ENCODE measurements around the gene GAP43.

The GAP43 gene

DNA sequence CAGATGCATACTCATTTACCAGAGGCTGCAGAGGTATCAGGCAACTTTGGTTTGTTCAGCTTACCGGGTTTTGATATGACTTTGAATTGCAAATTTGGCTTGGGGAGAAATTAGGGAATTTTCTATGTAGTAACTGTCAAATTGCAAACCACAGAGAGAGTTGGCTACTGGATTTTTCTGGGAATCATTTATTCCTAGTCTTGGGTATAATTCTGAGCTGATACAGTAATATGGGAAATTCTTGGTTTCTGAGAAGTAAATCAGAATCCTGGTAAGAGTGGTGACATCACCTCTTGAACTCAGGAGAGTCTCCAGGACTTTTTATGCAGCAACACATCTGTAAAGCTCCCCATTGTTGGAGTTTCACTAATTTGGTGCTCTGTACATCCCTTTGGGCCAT, 39.0 kb downstream of the GAP43 start:
- DNase-seq (ENCODE audit: low read depth in 2 of 2), result no peak

DNA sequence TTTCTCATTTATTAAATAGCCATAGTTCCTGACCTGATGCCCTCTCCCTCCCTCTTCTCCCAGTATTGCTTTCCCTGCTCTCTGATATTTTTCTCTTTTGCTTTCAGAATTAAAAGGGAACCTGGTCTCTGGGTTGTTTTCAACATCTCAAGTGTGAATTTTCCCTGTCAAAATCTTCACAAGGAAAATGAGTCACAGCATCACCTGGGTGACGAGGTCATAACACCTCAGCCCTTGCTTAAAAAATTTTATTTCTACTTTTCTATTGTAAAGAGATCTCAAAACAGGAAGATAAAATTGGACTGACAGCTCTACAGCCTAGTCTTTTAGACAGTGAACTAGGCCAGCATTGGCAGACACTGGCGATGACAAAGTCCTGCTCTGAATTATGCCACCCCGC, 40.1 kb downstream of the GAP43 start:
- no peak for DNase-seq (ENCODE audit: low read depth in 2 of 2)

DNA sequence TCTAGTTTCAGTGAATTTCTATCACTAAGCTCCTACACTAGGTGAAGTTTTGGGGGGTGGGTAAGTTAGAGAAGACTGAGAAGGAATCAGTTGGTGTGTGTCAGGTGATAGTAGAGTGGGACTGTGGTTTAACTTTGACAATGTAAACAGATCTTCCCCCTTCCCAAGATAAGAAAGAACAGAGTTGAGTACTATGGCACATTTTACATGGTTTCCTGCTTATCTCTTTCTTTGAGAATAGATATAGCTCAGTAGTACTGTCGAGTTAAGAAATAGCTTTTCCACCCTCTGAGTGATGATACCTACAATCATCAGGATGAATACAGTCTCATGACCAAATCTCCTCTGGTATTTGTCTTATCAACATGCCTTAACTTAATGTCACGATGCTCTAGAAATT, 42.8 kb downstream of the GAP43 start:
- no peak for DNase-seq (ENCODE audit: low read depth in 2 of 2)

DNA sequence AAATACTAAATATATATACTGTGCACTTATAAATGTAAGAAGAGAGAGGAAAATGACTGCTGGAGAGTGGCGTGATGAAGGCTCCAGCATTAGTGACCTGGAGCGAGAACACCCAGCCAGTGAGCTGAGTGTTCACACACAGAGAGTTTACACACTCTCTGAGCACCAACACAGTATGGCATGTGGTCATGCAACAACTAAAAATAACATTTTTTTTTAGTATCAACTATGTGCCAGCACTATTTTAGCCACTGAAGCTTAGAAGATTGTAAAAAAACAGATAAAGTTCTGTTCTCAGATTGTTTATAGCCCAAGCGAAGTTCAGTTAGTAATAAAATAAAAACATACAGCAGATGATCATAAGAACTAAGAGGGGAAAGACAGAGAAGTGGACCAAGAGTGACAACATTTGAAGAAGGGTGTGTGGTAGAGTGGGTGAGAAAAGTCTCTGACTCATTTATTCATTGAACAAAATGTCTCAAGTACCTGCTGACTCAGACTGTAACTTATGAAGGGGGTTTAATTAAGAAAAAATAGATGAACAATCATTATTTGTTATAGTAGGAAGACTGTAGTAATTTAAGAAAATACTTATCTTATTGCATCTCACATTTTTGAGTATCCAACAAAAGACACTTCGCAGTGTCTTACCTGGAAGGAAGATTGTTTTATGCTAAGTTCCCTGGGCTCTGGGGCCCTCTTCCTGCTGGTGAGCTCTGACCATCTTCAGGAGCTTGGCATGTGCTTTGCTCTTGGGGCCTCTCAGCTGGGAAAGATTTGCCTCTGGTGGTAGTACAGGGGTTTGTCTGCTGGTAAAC, 43.8 kb downstream of the GAP43 start:
- no peak for DNase-seq (ENCODE audit: low read depth in 2 of 2)

DNA sequence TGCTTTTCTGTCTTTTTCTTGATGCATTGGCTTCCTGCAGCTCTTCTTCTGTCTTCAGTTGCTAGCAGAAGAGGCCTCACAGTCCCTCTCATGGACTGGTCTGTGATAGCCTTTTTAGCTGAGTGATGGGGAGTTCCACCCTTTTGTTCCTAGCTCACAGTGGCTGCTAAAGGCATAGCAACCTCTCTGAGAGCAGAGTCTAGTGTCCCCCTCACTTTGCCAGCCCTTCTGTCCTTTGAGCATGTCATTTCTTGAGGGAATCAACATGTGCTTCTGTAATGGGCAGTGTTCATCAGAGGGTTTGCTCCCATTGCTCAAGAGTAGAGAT, 44.4 kb downstream of the GAP43 start:
- no peak for DNase-seq (ENCODE audit: low read depth in 2 of 2)

DNA sequence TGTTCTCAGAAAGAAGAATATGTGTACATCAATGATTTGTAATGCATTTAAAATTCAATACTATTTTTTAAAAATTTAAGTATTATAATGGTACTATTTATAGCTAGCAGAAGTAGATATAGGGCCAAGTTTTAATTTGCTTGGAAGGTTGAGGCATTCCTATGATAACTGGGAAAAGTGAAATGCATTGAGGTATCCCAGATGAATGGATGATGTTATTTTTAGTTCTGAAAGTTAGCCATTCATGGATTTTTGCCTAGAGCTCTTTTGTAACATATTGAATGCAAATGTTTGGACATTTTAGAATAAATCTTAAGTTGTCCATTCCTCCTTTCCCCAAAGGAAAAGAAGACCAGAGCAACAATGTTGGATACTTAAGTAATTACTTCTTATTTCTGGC, 47.6 kb downstream of the GAP43 start:
- no peak for DNase-seq (ENCODE audit: low read depth in 2 of 2)

DNA sequence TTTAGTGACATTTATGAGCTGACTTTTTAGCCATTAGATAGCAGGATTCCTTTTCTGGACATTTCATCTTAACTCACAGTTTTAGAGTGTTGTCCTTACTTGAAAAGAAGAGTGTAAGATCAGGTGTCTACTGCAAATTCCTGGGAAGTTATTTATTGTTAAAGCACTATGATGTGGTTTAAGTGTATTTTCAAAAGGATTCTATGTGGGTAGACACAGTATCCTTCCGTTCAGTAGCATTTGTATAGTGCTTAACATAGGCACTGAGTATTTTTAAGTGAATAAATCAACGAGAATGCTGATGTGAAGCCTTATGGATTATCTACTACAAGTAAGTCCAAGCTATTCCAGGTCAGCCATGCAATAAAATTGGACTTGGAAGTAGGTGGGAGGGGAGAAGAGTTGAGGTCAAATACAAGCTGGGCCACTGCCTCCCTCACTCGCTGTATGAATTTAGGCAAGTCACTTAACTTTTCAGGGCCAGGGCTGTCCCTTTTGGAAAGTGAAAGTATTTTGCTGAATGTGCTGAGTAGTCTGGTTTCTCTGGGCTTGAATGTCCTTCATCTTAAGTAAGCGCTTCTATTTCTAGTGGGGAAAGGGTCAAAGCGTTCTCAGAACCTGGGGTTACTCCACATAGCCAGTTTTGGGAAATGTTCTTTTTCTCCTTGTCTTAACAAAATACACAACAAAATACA, 48.6 kb downstream of the GAP43 start:
- DNase-seq (ENCODE audit: low read depth in 2 of 2), result no peak

DNA sequence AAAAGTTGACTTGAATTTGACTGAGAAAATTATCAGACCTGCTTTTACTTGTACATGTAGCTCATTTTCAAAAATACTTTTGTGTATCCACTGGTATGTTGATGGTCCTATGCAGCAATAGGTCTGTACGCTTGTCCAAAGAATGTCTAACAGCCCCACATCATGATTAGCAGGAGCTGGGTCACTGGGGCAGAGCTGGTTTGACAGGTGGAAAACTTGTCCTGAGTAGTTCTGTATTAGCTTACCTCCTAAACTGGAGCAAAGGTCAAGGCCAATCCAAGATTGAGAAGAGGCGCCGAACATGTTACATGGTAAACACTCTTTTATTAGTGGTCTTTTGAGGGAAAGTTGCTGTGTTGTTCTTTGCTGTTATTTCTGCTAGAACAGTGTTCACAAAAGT, 50.6 kb downstream of the GAP43 start:
- no peak for DNase-seq (ENCODE audit: low read depth in 2 of 2)

DNA sequence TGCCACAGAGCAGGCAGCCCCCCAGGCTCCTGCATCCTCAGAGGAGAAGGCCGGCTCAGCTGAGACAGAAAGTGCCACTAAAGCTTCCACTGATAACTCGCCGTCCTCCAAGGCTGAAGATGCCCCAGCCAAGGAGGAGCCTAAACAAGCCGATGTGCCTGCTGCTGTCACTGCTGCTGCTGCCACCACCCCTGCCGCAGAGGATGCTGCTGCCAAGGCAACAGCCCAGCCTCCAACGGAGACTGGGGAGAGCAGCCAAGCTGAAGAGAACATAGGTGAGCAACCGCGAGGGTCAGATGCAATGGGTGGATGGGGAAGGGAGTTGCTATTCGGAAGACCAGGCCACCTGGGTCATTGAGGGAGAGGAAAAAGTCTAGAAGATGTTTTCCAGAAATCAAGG, 53.0 kb downstream of the GAP43 start:
- no peak for DNase-seq (ENCODE audit: low read depth in 2 of 2)

DNA sequence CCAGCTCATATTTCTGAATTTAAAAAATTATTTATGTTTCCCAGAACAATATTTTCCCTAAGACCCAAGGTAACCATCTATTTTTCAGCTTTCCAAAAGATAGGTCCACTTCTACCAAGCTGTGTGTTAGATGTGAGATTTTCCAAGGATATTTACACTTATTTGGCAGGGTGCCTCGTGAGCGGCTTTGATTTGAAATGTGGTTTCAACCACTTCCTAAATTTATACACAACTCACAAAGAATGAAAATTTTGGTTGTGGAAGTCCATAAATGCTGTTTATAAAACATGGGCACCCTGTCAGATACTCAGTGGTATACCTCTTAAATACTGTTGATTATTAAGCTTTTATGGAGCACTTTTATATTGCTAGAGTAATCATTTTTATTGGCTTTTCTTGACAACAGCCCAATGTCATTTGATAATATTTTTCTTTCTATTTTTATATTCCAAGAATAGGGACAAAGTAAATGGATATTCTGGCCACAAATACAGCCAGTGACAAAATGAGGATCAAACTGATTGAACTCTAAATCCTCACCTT, 57.6 kb downstream of the GAP43 start:
- DNase-seq (ENCODE audit: low read depth in 2 of 2), result no peak

DNA sequence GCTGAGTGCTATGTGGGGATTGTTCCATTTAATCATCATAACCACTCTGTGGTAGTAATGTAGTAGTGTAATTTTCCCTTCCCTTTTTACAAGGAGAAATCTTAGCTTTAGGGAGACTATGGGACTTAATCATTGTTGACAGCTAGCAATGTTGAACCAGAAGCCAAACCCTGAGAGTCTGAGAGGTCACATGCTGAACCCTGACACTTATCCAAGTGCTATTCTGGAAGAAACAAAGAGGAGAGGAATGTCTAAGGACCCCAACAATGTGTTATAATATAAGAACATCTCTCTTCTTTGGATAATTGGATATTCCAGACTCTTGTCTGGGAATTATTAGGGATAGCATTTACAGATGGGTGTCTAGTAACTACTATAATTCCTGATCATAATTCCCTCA, 58.4 kb downstream of the GAP43 start:
- no peak for DNase-seq (ENCODE audit: low read depth in 2 of 2)

DNA sequence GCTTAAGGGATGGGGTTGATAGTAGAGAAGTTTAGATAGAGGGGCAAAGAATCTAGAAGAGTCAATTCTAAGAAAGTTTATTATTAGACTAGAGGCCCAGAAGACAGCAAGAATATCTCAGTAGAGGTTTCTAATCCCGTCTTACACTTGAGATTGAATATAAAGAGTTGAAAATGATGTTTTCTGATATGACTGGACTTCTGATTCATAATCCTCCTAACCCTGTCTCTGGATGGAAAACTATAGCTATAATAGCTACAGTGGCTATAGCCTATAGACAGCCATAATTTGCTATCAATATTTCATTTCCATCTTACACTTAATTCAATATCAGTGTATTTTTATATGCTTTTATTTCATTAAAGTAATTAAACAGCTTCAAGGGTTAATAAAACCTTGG, 60.0 kb downstream of the GAP43 start:
- DNase-seq (ENCODE audit: low read depth in 2 of 2), result no peak

DNA sequence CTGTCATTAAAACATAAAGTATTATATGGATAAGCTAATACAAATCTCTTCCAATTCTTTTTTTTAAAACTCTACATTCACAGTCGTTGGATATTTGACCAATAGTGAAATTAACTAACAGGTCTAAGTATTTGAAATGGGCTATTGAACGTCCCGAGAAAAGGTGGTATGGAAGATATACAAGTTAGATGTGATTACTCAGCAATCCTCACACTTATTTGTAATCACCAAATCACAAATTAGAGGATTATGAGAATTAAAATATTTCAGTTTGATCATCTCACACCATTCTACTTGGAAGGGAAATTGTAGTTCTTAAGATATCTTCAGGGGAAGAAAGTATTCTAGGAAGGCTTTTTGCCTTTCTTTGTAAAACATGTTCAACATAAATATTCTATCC, 60.5 kb downstream of the GAP43 start:
- DNase-seq (ENCODE audit: low read depth in 2 of 2), result no peak

DNA sequence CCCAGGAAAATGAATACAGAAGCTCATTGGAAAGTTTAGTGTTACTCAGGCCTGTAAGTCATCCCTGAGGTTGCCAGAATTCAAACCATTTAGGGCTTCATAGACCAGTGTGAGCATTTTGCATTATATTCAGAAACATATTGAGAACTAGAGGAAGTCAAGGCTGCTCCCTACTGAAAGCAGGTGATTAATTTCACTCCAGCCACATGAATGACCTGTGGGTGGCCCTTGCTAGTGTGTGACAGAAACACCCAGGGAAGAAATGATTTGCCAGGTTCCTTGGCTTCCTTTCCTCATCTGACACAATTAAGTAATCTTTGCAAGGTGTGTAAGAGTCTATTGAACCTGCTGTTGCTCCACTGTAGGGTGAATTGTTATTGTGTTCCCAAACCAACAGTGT, 61.8 kb downstream of the GAP43 start:
- no peak for DNase-seq (ENCODE audit: low read depth in 2 of 2)

DNA sequence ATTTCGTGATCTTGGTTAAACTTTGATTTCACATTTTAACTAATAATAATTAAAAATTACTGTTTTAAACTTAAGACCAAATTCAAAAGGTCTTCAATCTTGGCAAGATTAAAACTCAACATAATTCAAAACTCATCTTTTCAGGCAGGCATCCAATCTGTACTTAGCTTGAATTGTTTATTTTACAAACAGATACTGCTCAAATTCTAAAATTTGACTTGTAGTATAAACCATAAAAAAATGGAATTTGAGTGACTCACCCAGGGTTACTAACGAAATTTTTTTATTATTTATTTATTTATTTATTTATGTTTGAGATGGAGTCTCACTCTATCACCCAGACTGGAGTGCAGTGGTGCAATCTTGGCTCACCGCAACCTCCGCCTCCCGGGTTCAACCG, 64.4 kb downstream of the GAP43 start:
- DNase-seq (ENCODE audit: low read depth in 2 of 2), result no peak

DNA sequence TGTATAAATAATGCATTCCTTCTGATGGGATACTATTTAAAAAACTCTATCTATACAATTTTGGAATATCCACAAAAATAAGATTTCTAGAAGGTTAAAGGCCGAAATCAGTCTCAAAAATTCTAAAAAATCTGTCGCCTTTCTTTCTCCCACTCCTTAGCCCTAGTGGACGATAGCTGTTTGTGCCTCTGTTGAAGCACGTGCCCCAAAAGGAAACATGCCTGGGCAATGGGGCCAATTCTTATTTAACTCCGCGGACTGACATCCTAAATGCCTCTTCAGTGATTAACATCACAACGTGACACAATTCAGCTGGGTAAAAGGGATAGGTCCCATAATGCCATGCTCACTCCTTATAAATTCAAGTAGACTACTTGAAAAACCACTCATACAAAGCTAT, 65.1 kb downstream of the GAP43 start:
- no peak for DNase-seq (ENCODE audit: low read depth in 2 of 2)

DNA sequence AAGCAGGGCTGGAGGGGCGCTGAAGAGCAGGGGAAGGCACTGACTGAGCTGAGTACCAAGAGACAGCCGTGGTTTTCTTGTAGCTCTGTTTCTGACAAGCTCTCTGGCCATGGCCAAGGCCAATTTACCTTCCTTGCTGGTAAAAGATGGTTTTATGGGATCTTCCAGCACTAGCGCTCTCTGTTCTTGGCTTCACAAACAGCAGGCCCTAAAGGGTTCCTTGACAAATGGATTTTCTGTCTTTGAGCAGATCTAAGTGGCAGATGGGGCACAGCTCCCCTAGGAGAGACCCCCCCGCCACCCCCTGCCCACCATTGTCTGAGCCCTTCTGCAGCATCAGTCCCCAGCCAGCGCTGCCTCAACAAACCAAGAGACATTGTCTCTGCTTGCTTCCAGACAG, 66.6 kb downstream of the GAP43 start:
- DNase-seq (ENCODE audit: low read depth in 2 of 2), result no peak

DNA sequence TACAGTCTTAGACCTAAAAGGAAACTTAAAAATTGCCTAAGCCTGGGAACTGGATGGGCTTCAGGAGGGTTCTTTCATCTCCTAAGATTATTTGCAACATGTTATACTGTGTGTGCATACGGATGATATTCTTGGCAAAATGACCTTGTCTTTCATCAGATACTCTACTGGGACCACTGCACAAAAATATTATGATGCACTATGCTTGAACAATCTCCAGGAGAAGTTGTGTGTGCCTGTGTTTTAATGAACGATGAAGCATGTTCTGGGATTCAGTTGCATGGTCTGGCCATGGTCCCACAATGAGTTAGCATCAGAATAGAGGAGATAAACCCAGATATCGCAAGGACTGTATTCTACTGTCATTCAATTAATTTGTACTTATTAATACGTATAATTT, 68.7 kb downstream of the GAP43 start:
- DNase-seq (ENCODE audit: low read depth in 2 of 2), result no peak

DNA sequence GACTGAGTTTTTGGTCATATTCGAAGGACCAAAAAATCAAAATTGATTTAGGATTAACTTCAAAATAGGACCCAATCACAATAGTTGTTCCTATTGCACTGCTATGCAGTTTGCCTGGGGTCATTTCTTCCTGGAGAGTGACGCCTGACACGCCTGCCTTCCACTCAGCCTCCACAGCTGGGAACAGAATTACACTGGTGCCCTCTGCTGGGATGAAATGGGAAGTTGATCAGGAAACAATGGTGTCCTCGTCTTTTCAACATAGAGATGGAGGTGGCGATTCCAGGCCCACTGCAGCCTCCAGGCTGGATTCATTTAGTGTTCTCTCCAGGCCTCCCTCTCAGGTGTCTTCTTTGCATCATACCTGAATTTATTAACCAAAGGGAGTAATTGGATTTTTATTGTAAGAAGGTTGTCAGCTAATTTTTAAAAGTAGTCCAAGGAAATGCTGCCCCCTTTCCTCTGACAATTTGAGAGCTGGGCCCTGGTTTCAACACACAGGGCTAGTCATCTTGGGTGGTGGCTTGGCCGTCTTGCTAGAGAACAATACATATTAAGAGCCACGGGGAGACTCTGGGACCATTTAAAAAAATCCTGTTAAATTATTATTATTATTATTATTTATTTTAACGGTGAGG, 69.7 kb downstream of the GAP43 start:
- DNase-seq (ENCODE audit: low read depth in 2 of 2), result peak; percentile 45 to 58

DNA sequence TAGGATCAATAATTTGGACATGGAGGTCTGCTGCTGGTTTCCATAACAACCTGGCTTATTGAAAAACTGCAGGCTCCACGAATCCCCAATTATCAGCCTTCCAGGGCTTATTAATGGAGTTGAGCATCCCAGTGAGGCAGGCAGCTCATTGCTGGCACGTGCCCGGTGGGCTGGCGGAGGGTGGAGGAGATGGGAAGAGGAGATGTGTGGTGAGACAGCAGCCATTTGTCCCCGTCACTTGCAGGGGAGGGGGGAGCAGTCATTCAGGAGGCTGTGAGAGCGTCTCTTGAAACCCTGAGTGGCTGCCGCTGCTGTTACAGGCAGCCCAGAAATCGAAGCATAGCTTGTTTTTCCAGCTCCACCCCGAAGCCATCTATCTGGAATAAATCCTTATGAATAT, 70.6 kb downstream of the GAP43 start:
- no peak for DNase-seq (ENCODE audit: low read depth in 2 of 2)

DNA sequence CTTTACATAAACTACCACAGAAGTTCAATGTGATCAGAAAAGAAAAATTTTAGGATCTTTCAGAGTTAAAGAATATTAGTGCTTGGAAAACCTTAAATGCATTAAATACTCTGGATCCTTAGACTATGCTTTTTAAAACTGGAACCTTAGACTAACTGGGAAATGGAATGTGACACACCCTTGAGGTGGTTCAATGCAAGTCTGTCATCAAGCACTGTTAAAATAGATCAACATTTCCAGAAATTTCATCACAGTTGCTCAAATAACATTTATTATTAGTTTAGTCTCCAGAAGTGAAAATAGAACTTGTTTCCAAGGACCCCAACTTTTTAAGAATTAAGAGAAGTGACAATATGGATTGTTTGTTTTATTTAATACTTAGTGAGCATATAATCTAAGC, 71.8 kb downstream of the GAP43 start:
- no peak for DNase-seq (ENCODE audit: low read depth in 2 of 2)

DNA sequence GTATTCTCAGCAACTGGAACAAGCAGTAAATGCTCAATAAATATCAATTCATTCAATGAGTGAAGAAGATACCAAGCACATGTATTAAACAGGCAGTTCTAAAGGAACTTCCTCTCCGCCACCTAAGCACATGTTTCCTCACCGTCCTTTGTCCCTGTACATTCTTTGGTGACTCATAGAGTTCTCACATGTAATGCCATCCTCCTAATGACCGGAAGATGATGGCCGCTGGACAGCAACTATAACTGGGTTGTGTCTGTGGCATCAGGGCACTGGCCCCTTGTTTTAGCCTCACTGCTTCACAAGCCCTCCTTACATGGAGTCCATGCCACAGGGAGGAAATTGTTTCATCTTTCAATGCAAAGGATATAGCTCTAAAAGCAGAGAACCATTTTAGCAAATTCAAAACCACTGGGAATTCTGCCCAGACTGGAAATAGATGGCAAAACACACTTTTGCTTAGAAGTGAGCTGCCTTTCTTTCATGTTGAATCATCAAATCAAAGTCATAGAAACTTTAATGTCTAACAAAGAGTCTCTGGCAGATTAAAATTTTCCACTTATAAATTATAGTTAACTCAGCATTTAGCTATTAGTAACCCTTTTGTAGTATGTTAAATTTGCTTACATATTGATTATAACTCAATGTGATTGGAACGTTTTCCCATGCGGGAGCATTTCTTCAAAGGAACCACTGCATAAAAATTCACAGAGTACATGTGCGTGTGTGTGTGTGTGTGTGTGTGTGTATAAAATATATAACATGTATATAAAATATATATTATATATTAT, 74.1 kb downstream of the GAP43 start:
- no peak for DNase-seq (ENCODE audit: low read depth in 2 of 2)

Measured in stimulated activated CD4-positive, alpha-beta T cell treated with anti-CD3 and anti-CD28 coated beads, Interleukin-4, amount 100 ng/mL, for 48 hours (primary cell).